ENCODE data around the gene KIAA0232. TPM values are rescaled to one million over a fixed set of nuclear protein-coding genes. Genes with fewer than 3 reads are reported as not detected.
A peak's percentile ranks its signal among the peaks of the same experiment; 100 is the strongest.

KIAA0232 gene
- total and polyA plus RNA-seq, 9 of the 15 experiments (the other 6 are each of a cell fraction or from before 2014, with no cell fraction given): 3.5 to 17.4 (median 13.0) TPM

- TF ChIP-seq, protein P1, sequence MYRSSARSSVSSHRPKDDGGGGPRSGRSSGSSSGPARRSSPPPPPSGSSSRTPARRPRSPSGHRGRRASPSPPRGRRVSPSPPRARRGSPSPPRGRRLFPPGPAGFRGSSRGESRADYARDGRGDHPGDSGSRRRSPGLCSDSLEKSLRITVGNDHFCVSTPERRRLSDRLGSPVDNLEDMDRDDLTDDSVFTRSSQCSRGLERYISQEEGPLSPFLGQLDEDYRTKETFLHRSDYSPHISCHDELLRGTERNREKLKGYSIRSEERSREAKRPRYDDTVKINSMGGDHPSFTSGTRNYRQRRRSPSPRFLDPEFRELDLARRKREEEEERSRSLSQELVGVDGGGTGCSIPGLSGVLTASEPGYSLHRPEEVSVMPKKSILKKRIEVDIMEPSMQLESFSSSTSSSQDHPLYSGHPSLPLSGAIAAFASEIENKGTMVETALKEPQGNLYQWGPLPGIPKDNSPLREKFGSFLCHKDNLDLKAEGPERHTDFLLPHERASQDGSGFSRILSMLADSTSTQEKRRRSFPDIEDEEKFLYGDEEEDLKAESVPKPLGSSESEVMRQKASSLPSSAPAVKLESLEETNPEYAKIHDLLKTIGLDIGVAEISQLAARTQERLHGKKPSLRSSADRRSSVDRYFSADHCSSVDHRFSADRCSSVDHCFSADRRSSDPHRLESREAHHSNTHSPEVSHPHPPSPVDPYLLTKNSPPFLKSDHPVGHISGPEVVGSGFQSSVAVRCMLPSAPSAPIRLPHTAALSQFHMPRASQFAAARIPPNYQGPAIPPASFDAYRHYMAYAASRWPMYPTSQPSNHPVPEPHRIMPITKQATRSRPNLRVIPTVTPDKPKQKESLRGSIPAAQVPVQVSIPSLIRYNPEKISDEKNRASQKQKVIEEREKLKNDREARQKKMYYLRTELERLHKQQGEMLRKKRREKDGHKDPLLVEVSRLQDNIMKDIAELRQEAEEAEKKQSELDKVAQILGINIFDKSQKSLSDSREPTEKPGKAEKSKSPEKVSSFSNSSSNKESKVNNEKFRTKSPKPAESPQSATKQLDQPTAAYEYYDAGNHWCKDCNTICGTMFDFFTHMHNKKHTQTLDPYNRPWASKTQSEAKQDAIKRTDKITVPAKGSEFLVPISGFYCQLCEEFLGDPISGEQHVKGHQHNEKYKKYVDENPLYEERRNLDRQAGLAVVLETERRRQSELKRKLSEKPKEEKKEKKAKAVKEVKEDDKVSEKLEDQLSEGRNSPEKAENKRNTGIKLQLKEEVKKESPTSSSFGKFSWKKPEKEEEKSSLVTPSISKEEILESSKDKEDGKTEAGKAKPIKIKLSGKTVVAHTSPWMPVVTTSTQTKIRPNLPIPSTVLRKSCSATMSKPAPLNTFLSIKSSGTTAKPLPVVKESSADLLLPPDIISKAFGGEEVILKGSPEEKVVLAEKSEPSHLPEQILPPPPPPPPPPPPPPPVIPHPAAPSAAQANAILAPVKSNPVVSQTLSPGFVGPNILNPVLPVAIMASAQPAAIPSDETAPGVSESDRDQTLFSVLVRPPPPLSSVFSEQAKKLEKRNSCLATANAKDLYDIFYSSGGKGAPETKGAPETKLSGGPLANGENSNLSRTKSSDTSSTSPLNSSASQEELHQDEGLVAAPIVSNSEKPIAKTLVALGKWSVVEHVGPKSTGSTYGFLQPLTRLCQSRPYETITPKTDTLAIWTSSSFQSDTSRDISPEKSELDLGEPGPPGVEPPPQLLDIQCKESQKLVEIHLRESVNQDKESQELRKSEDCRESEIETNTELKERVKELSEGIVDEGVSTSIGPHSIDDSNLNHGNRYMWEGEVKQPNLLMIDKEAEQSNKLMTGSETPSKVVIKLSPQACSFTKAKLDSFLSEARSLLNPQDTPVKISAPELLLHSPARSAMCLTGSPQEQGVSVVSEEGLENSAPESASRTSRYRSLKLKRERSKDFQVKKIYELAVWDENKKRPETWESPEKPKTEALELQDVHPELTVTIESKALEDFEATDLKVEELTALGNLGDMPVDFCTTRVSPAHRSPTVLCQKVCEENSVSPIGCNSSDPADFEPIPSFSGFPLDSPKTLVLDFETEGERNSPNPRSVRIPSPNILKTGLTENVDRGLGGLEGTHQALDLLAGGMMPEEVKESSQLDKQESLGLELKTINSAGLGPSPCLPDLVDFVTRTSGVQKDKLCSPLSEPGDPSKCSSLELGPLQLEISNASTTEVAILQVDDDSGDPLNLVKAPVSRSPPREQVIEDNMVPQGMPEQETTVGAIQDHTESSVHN (IDR thresholded peaks at IDR 0.05; ENCODE audit: borderline replicate concordance in 1 of 2, low read depth in 1 of 2): peak in 1 of 2 experiments; percentile 97; a peak in 2 of 4 replicates
- TF ChIP-seq, protein P2, sequence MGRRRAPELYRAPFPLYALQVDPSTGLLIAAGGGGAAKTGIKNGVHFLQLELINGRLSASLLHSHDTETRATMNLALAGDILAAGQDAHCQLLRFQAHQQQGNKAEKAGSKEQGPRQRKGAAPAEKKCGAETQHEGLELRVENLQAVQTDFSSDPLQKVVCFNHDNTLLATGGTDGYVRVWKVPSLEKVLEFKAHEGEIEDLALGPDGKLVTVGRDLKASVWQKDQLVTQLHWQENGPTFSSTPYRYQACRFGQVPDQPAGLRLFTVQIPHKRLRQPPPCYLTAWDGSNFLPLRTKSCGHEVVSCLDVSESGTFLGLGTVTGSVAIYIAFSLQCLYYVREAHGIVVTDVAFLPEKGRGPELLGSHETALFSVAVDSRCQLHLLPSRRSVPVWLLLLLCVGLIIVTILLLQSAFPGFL (CRISPR knock-in tag; IDR thresholded peaks at IDR 0.05): no peak
- TF ChIP-seq NKRF (IDR thresholded peaks at IDR 0.05; ENCODE audit: borderline replicate concordance): peak; percentile 65; the same call in 1 of the 2 replicates
- no peak for TF ChIP-seq RBM22 (IDR thresholded peaks at IDR 0.05; ENCODE audit: low read depth, low read length, poor library complexity, severe bottlenecking)
- TF ChIP-seq ZKSCAN1 (IDR thresholded peaks at IDR 0.05; ENCODE audit: low read depth, low read length): no peak
- TF ChIP-seq TOE1 (IDR thresholded peaks at IDR 0.05; ENCODE audit: borderline replicate concordance): peak; percentile 95
- 0 out of 2 replicates have a peak, but pooled peaks have one; percentile 49 for TF ChIP-seq TOE1 (CRISPR knock-in tag; IDR thresholded peaks at IDR 0.05; ENCODE audit: borderline replicate concordance, low read depth)
- peak; percentile 34; the same call in 1 of the 2 replicates for TF ChIP-seq RBFOX2 (IDR thresholded peaks at IDR 0.05; ENCODE audit: low read depth, low read length)
- TF ChIP-seq LCOR (CRISPR knock-in tag; IDR thresholded peaks at IDR 0.05): 0 out of 2 replicates have a peak, but pooled peaks have one; percentile 55
- TF ChIP-seq EGR1 (conservative IDR thresholded peaks at IDR 0.05): 0 out of 2 replicates have a peak, but pooled peaks have one; percentile 32
- TF ChIP-seq FOXJ3 (CRISPR knock-in tag; IDR thresholded peaks at IDR 0.05): no peak
- no peak for TF ChIP-seq ZNF184 (CRISPR knock-in tag; IDR thresholded peaks at IDR 0.05)
These were observed 134.3 kb downstream of the KIAA0232 start (continued) for GRCh38 chr4:6916587-6917460.

Data from K562 (cell line).